ENCODE results near the gene MAT2B. TPM values are rescaled to one million over a fixed set of nuclear protein-coding genes. Genes with fewer than 3 reads are reported as not detected.

MAT2B gene
- total RNA-seq, 2 experiments from 2014 or later = 71.5 to 71.6 TPM

DNA sequence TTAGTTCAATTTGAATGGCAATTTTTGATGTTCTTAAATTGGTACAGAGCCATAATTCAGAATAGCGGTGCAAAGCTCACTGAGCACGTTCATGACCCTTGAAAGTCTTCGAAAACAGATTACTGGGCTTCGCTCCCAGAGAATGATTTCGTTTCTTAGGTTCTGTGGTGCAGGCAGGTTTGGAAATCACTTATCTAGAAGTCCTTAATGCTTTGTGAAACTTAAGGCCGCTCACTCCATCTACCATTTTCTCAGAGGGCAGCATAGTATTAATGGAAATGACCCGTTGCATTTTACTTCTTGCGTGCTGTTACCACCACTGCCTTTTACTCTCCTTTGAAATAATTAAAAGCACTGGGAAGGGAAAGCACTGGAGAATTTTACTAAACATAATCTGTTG is 2.9 kb upstream of the MAT2B start:
- H3K4me1 Mint-ChIP-seq (ENCODE audit: low read depth) = peaks cover 15% of the 10 kb centered on the region
- H3K27me3 Mint-ChIP-seq = no peaks in the 10 kb centered on the region
- POLR2A ChIA-PET = interaction anchor here (0.7 to 11.8 kb wide), 4 partner anchors 24 to 65 kb away, joined by 3 to 168 read pairs (median 3); partner anchors contain the start of genes HMMR and NUDCD2
- H3K36me3 Mint-ChIP-seq (ENCODE audit: low read depth) = peaks cover 5% of the 10 kb centered on the region
- H3K27ac Mint-ChIP-seq = peak overlapping the region; percentile 99
- no peaks in the 10 kb centered on the region for H3K9me3 Mint-ChIP-seq
- CTCF ChIA-PET = interaction anchor here (1.0 to 3.4 kb wide), 4 partner anchors 13 to 65 kb away, joined by 3 to 24 read pairs (median 3); partner anchors contain the start of genes HMMR and NUDCD2
- intact Hi-C loops (cut with micrococcal nuclease) = no loop called here
- peak overlapping the region; percentile 99 for H3K4me3 Mint-ChIP-seq
- DNase-seq (no peak), ATAC-seq (no peak)
- TF ChIP-seq, protein P1, sequence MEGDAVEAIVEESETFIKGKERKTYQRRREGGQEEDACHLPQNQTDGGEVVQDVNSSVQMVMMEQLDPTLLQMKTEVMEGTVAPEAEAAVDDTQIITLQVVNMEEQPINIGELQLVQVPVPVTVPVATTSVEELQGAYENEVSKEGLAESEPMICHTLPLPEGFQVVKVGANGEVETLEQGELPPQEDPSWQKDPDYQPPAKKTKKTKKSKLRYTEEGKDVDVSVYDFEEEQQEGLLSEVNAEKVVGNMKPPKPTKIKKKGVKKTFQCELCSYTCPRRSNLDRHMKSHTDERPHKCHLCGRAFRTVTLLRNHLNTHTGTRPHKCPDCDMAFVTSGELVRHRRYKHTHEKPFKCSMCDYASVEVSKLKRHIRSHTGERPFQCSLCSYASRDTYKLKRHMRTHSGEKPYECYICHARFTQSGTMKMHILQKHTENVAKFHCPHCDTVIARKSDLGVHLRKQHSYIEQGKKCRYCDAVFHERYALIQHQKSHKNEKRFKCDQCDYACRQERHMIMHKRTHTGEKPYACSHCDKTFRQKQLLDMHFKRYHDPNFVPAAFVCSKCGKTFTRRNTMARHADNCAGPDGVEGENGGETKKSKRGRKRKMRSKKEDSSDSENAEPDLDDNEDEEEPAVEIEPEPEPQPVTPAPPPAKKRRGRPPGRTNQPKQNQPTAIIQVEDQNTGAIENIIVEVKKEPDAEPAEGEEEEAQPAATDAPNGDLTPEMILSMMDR (IDR thresholded peaks at IDR 0.05) = no peak

DNA sequence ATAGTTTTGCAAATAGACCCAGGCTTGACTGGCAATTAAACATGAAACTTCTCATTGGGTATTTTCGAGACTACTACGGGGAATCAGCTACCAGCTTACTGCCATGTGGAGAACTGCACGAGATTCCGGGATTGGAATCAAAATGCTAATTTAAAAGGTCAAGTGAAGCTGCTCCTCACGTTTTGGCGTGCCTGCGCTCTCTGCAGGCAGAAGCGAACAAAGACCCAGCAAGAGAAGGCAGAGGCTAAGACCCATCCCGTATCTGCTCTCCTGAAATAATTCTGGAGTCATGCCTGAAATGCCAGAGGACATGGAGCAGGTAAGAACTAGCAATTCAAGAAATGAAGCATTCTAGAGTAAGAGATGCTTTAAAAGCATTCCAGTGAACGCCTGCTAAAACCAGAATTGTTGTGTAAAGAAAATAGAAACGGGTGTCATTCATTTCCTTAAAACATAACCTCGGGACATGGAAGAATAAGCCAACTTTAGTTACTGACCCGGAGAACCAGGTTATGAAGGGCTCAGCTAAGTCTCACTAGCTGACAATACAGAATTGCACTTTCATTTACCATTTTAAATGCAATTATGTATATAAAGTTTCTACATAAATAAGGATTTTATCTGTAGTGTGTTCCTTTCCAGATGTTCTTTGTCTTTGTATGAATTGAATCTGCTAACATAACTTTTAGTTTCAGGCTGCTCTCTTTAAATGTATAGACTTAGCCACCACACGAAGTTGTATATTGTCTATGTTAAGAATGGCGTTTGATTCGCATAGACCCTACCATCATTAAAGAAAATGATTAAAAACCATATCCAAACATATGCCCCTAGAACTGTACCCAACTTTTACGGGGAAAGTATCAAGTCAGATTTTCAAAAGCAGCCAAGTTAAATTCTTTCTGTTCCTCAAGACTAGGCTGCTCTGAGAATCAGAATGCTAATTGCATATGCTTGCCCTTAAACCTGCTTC is 2.0 kb upstream of the MAT2B start:
- Mint-ChIP-seq H3K4me1 (ENCODE audit: low read depth) (peaks cover 23% of the 10 kb centered on the region), H3K27ac (peak overlapping the region; percentile 99), H3K4me3 (peak overlapping the region; percentile 99), H3K36me3 (ENCODE audit: low read depth) (peaks cover 5% of the 10 kb centered on the region), H3K9me3 (no peaks in the 10 kb centered on the region), H3K27me3 (no peaks in the 10 kb centered on the region)
- ChIA-PET CTCF (interaction anchor here (1.0 to 3.4 kb wide), 4 partner anchors 14 to 65 kb away, joined by 3 to 24 read pairs (median 3); partner anchors contain the start of genes HMMR and NUDCD2), POLR2A (interaction anchor here (0.8 to 11.8 kb wide), 4 partner anchors 25 to 868 kb away, joined by 3 to 168 read pairs (median 3); partner anchors contain the start of genes HMMR and NUDCD2)
- DNase-seq (peak; percentile 65), ATAC-seq (no peak)
- TF ChIP-seq, protein P1 (IDR thresholded peaks at IDR 0.05) = peak; percentile 10
- intact Hi-C loops (cut with micrococcal nuclease) = no loop called here

DNA sequence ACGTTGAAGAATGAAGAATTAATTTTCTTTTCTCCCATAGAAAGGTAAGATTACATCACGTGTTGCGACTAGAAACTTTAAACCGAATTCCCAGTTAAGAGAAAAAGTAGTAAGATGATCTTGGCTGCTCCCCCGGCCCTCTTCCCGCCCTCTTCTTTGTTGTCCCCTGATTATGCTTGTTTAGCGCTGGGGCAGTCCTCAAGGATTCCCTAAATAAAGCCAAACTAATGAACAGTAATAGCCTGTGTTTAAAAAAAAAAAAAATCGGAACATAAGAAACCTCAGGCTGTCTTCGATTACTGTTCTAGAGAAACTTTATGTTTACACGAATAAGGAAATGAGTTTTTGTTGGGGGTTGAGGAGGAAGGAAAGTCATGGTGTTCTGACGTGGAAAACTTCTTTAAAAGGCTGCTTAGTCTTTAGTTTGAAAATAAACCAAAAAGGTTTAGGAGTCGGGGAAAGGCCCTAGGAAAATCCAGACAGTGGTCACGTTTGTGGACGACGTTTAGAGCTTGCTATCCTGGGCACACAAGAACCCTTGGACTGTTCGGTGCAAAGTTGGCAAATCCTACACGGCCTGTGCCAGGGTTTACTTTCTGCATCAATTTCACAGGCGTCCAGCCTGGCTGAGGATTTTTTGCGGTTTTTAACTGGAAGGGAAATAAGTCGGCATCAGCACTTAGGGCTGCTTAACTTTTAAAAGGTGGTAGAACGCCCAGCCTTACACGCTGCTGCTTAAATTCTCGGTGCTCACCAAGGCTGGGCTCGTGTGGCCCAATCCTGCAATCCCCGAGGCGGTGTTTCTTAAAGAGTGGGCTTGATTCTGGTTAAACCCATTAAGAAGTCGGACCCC is 1.1 kb upstream of the MAT2B start:
- TF ChIP-seq, protein P1 (IDR thresholded peaks at IDR 0.05) = no peak
- Mint-ChIP-seq H3K27me3 (no peaks in the 10 kb centered on the region), H3K4me3 (peak overlapping the region; percentile 99), H3K36me3 (ENCODE audit: low read depth) (peaks cover 5% of the 10 kb centered on the region), H3K9me3 (no peaks in the 10 kb centered on the region), H3K4me1 (ENCODE audit: low read depth) (peaks cover 28% of the 10 kb centered on the region), H3K27ac (peak overlapping the region; percentile 99)
- CTCF ChIA-PET = interaction anchor here (1.3 to 3.4 kb wide), 3 partner anchors 31 to 66 kb away, joined by 3 to 24 read pairs (median 4); partner anchors contain the start of genes HMMR and NUDCD2
- POLR2A ChIA-PET = interaction anchor here (1.2 to 11.8 kb wide), 3 partner anchors 9 to 44 kb away, joined by 6 to 168 read pairs (median 8); partner anchors contain the start of genes HMMR and NUDCD2
- DNase-seq (peak; percentile 61), ATAC-seq (peak; percentile 6)
- intact Hi-C loops (cut with micrococcal nuclease) = no loop called here

DNA sequence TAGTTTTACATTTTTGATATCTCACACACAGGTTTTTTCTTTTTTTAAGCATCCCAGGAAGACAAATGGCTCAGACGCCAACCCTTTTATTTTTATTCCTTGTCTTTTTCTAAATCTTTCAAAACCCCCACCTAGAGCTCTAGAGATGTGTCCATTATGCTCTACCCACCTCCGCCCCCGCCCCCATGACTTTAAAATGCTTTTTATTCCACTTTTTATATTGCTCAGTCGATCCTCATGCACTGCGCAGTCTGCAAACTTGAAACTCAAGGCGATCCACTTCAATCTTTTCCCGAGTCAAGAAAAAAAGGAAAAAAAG is 411 bp upstream of the MAT2B start:
- Mint-ChIP-seq H3K27me3 (no peaks in the 10 kb centered on the region), H3K4me3 (peak overlapping the region; percentile 99), H3K36me3 (ENCODE audit: low read depth) (peaks cover 5% of the 10 kb centered on the region), H3K4me1 (ENCODE audit: low read depth) (peaks cover 34% of the 10 kb centered on the region), H3K9me3 (no peaks in the 10 kb centered on the region), H3K27ac (peak overlapping the region; percentile 99)
- CTCF ChIA-PET = interaction anchor here (0.9 to 3.4 kb wide), 5 partner anchors 8 to 64 kb away, joined by 3 to 24 read pairs (median 3); partner anchors contain the start of genes HMMR and NUDCD2
- intact Hi-C loops (cut with micrococcal nuclease) = no loop called here
- no peak for DNase-seq
- TF ChIP-seq, protein P1 (IDR thresholded peaks at IDR 0.05) = no peak
- POLR2A ChIA-PET = interaction anchor here (1.0 to 11.8 kb wide), 6 partner anchors 10 to 71 kb away, joined by 3 to 168 read pairs (median 4); partner anchors contain the start of genes HMMR and NUDCD2
- peak; percentile 4 for ATAC-seq

Data from activated CD8-positive, alpha-beta T cell treated with anti-CD3 and anti-CD28 coated beads for 36 hours (primary cell).